ENCODE measurements around the gene KIF20B. TPM values are rescaled to one million over a fixed set of nuclear protein-coding genes. Genes with fewer than 3 reads are reported as not detected.

KIF20B gene
- total RNA-seq, 1 experiment from 2014 or later: 48.1 TPM

DNA sequence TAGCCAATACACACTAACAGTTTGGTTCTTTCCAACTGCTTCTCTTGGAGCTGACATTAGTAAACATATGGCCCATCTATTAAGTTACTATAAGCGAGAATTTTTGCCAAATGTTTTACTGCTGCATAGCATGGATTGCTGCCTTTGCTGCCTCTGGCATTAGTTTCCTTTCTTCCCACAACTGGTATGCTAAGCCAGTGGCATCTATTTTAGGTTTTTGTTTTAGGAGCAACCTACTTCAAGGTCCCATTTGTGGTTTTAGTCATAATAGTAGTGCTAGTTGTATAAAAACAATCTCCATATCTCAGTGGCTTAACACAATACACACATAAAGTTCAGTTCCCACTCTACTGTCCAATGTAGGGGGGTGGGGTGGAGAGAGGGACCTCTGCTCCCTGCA lies 30.5 kb upstream of the KIF20B start:
- H3K4me1 ChIP-seq (ENCODE audit: control insufficient read depth, insufficient read depth, low read length): no peaks in the 10 kb centered on the region
- no TSS peak for BruUV-seq (replicated peaks)
- TF ChIP-seq, protein P1, sequence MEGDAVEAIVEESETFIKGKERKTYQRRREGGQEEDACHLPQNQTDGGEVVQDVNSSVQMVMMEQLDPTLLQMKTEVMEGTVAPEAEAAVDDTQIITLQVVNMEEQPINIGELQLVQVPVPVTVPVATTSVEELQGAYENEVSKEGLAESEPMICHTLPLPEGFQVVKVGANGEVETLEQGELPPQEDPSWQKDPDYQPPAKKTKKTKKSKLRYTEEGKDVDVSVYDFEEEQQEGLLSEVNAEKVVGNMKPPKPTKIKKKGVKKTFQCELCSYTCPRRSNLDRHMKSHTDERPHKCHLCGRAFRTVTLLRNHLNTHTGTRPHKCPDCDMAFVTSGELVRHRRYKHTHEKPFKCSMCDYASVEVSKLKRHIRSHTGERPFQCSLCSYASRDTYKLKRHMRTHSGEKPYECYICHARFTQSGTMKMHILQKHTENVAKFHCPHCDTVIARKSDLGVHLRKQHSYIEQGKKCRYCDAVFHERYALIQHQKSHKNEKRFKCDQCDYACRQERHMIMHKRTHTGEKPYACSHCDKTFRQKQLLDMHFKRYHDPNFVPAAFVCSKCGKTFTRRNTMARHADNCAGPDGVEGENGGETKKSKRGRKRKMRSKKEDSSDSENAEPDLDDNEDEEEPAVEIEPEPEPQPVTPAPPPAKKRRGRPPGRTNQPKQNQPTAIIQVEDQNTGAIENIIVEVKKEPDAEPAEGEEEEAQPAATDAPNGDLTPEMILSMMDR (IDR thresholded peaks at IDR 0.05): no peak
- TF ChIP-seq REST (IDR thresholded peaks at IDR 0.05; ENCODE audit: insufficient read depth in 1 of 2, low read depth in 2 of 2, low read length in 1 of 2): no peak
- TF ChIP-seq TCF7L2 (IDR thresholded peaks at IDR 0.05; ENCODE audit: low read depth, low read length): no peak
- TF ChIP-seq POLR2AphosphoS5 (IDR thresholded peaks at IDR 0.05; ENCODE audit: low read depth, low read length): no peak
- TF ChIP-seq SIN3A (IDR thresholded peaks at IDR 0.05; ENCODE audit: borderline replicate concordance, insufficient read depth, low read depth, low read length): no peak
- H3K9me3 ChIP-seq (ENCODE audit: control insufficient read depth, insufficient read depth, low read depth, low read length): no peaks in the 10 kb centered on the region
- H3K4me3 ChIP-seq (ENCODE audit: low read depth in 2 of 2, low read length in 2 of 2): no peak overlapping the region
- CTCF ChIA-PET: no interaction called here
- no peaks in the 10 kb centered on the region for H3K36me3 ChIP-seq (ENCODE audit: control insufficient read depth, insufficient read depth, low read length)
- DNase-seq (ENCODE audit: low read depth, low spot score) (no peak), ATAC-seq (no peak)
- in situ Hi-C loops (cut with HindIII; ENCODE audit: low pct_unique_long_range_greater_than_20kb, low sequenced_read_pairs) (no loop called here), intact Hi-C loops (cut with micrococcal nuclease; ENCODE audit: unreplicated experiment) (no loop called here)
- POLR2A ChIA-PET: interaction anchor here (0.5 kb wide), 1 partner anchor 682 kb away, joined by 7 read pairs; no protein-coding TSS in a partner anchor
- no peaks in the 10 kb centered on the region; the same call in 1 of the 2 replicates for H3K27me3 ChIP-seq (ENCODE audit: control insufficient read depth, insufficient read depth, low read length)
- H3K27ac ChIP-seq (ENCODE audit: low read length): no peak overlapping the region

GRCh38 chr10:89677341-89677740 lies 24.0 kb upstream of the KIF20B start:
- TF ChIP-seq, protein P1 (IDR thresholded peaks at IDR 0.05): no peak
- TF ChIP-seq TCF7L2 (IDR thresholded peaks at IDR 0.05; ENCODE audit: low read depth, low read length): no peak
- no peak for TF ChIP-seq SIN3A (IDR thresholded peaks at IDR 0.05; ENCODE audit: borderline replicate concordance, insufficient read depth, low read depth, low read length)
- no peak for TF ChIP-seq POLR2AphosphoS5 (IDR thresholded peaks at IDR 0.05; ENCODE audit: low read depth, low read length)
- TF ChIP-seq REST (IDR thresholded peaks at IDR 0.05; ENCODE audit: insufficient read depth in 1 of 2, low read depth in 2 of 2, low read length in 1 of 2): no peak
- CTCF ChIA-PET: no interaction called here
- H3K36me3 ChIP-seq (ENCODE audit: control insufficient read depth, insufficient read depth, low read length): no peaks in the 10 kb centered on the region
- H3K9me3 ChIP-seq (ENCODE audit: control insufficient read depth, insufficient read depth, low read depth, low read length): no peaks in the 10 kb centered on the region
- no peak for DNase-seq (ENCODE audit: low read depth, low spot score)
- no peaks in the 10 kb centered on the region for H3K4me1 ChIP-seq (ENCODE audit: control insufficient read depth, insufficient read depth, low read length)
- no peak overlapping the region for H3K4me3 ChIP-seq (ENCODE audit: low read depth in 2 of 2, low read length in 2 of 2)
- in situ Hi-C loops (cut with HindIII; ENCODE audit: low pct_unique_long_range_greater_than_20kb, low sequenced_read_pairs): no loop called here
- no TSS peak for BruUV-seq (replicated peaks)
- POLR2A ChIA-PET: no interaction called here
- H3K27me3 ChIP-seq (ENCODE audit: control insufficient read depth, insufficient read depth, low read length): peaks cover 5% of the 10 kb centered on the region; the same call in 1 of the 2 replicates
- intact Hi-C loops (cut with micrococcal nuclease; ENCODE audit: unreplicated experiment): no loop called here
- no peak for ATAC-seq
- no peak overlapping the region for H3K27ac ChIP-seq (ENCODE audit: low read length)
